Endodermal cell (in vitro differentiated cells): ENCODE data around the gene MRPS15. TPM values are rescaled to one million over a fixed set of nuclear protein-coding genes. Genes with fewer than 3 reads are reported as not detected.
A peak's percentile ranks its signal among the peaks of the same experiment; 100 is the strongest.

Source experiments
- DNase-seq: peaks from one replicate; pipeline ENCODE4 v3.0.0-alpha.2; 2017
- H3K27ac ChIP-seq: 2 replicates; pipeline ENCODE4 v1.5.1; 2013; ENCODE audit warnings: mild to moderate bottlenecking, low read depth, low read length, moderate library complexity
- H3K27me3 ChIP-seq: 2 replicates; pipeline ENCODE4 v1.6.1; 2013; ENCODE audit warnings: mild to moderate bottlenecking, low read length, moderate library complexity; ENCODE audit not compliant: insufficient read depth, control insufficient read depth, poor library complexity, severe bottlenecking
- H3K36me3 ChIP-seq: 2 replicates; pipeline ENCODE4 v1.7.0; 2013; ENCODE audit warnings: mild to moderate bottlenecking, low read length, moderate library complexity; ENCODE audit not compliant: control insufficient read depth, insufficient read depth
- H3K4me1 ChIP-seq: one replicate; pipeline ENCODE4 v1.7.0; 2013; ENCODE audit warnings: low read length; ENCODE audit not compliant: control insufficient read depth, insufficient read depth
- H3K4me3 ChIP-seq: 2 replicates; pipeline ENCODE4 v1.5.1; 2013; ENCODE audit warnings: mild to moderate bottlenecking, low read length, moderate library complexity
- H3K9ac ChIP-seq: 2 replicates; pipeline ENCODE4 v1.6.1; 2013; ENCODE audit warnings: mild to moderate bottlenecking, low read length, moderate library complexity; ENCODE audit not compliant: poor library complexity, severe bottlenecking; ENCODE audit errors: extremely low read depth
- H3K9me3 ChIP-seq: 2 replicates; pipeline ENCODE4 v1.6.1; 2013; ENCODE audit warnings: mild to moderate bottlenecking, low read length, moderate library complexity; ENCODE audit not compliant: control insufficient read depth
- H3K27ac Mint-ChIP-seq: 2 replicates; pipeline ENCODE4 v1.8.0; 2020; ENCODE audit warnings: mixed read lengths
- H3K27me3 Mint-ChIP-seq: 2 replicates; pipeline ENCODE4 v1.8.0; 2021; ENCODE audit warnings: mild to moderate bottlenecking, mixed read lengths; ENCODE audit not compliant: insufficient read depth
- H3K36me3 Mint-ChIP-seq: 2 replicates; pipeline ENCODE4 v1.8.0; 2020; ENCODE audit warnings: low read depth, mixed read lengths
- H3K4me1 Mint-ChIP-seq: 2 replicates; pipeline ENCODE4 v1.8.0; 2020; ENCODE audit warnings: mixed read lengths
- H3K4me3 Mint-ChIP-seq: 2 replicates; pipeline ENCODE4 v1.8.0; 2020; ENCODE audit warnings: mild to moderate bottlenecking, moderate library complexity, mixed read lengths
- H3K9me3 Mint-ChIP-seq: 2 replicates; pipeline ENCODE4 v1.8.0; 2020; ENCODE audit warnings: mild to moderate bottlenecking, mixed read lengths
- WGBS, 2 experiments: methylation state at CpG; one replicate each; pipeline versions ENCODE4 v1.1.5 to v1.1.7; 2013; ENCODE audit warnings: missing lambda C conversion rate in 2 of 2, mixed read lengths in 1 of 2; ENCODE audit not compliant: insufficient coverage in 1 of 2, insufficient read length in 1 of 2; 5-methylcytosine and 5-hydroxymethylcytosine counted together
- total RNA-seq, 2 donors: library from RNA; stranded (reverse); fragmentation: NEBNext Ultra II Directional in 1 of 2; extraction: Animal tissue kit (Norgen Biotek cat#: 25700) in 1 of 2; gene quantifications; 2 replicates in 1 of 2; 3 replicates in 1 of 2; pipeline ENCODE4 v1.2.1, GENCODE V29; 2021
- TF ChIP-seq, protein P1 (sequence below): fragments of 200-600 bp; sonication (generic); conservative IDR thresholded peaks from 2 replicates; pipeline ENCODE4 v1.5.0; 2021; ENCODE audit warnings: antibody characterized with exemption, mild to moderate bottlenecking

MRPS15 gene
- total RNA-seq, 2 donors from 2014 or later: 107 to 111 TPM

DNA sequence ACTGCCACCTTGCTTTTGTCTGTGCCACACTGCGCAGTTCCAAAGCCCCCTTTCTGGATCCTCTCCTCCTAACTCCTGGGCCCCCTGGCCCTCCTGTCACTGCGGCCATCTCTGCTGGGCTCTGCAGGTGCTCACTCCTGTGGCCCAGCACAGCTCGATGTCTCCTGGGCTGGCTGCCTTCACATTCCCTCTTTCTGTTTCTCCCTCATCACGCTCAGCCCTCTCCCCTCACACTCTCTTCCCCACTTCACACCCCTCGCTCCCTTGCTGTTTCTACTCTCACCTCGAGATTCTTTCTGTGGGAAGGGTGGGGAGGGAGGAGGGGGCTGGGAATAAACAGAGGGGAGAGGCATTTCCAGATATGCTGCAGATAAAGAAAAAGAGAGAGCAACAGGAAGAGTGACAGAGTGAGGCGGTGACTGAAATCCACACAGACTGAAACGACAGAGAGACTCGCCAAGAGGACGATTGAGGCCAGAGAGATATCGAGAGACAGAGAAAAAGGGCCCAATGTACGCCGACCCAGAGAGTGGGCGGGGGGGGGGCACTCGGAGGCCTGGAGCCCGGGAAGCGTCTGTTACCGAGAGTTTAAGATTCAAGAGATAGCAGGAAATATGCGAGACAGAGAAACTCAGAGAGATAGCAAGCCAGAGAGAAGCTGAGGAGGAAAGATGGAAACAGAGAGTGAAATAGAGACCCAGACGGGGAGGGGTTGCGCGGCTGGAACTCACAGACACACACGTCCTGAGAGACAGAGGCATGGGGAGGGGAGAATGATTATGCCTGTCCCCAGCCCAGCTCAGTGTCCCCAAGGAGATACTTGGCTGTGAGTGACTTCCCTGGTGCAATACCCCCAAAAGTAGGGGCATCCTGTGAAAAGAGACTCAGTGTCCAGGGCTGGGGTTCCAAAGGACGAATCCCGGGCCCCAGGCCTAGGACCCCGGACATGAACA, 17.9 kb upstream of the MRPS15 start:
- TF ChIP-seq, protein P1, sequence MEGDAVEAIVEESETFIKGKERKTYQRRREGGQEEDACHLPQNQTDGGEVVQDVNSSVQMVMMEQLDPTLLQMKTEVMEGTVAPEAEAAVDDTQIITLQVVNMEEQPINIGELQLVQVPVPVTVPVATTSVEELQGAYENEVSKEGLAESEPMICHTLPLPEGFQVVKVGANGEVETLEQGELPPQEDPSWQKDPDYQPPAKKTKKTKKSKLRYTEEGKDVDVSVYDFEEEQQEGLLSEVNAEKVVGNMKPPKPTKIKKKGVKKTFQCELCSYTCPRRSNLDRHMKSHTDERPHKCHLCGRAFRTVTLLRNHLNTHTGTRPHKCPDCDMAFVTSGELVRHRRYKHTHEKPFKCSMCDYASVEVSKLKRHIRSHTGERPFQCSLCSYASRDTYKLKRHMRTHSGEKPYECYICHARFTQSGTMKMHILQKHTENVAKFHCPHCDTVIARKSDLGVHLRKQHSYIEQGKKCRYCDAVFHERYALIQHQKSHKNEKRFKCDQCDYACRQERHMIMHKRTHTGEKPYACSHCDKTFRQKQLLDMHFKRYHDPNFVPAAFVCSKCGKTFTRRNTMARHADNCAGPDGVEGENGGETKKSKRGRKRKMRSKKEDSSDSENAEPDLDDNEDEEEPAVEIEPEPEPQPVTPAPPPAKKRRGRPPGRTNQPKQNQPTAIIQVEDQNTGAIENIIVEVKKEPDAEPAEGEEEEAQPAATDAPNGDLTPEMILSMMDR: no peak
- no peak overlapping the region for H3K9ac ChIP-seq
- H3K27ac ChIP-seq: no peak overlapping the region
- no peaks in the 10 kb centered on the region for H3K27me3 ChIP-seq
- Mint-ChIP-seq H3K27ac (peak overlapping the region; percentile 10), H3K9me3 (peaks cover 5% of the 10 kb centered on the region), H3K36me3 (no peaks in the 10 kb centered on the region), H3K27me3 (peaks cover 16% of the 10 kb centered on the region), H3K4me1 (peaks cover 16% of the 10 kb centered on the region), H3K4me3 (peak overlapping the region; percentile 18)
- peaks cover 11% of the 10 kb centered on the region for H3K4me1 ChIP-seq
- no peaks in the 10 kb centered on the region for H3K9me3 ChIP-seq
- no peaks in the 10 kb centered on the region for H3K36me3 ChIP-seq
- H3K4me3 ChIP-seq: no peak overlapping the region
- WGBS, 2 experiments: 54 to 61% methylated on average over 18 to 25 of the region's 26 CpGs
- DNase-seq: peak; percentile 79

DNA sequence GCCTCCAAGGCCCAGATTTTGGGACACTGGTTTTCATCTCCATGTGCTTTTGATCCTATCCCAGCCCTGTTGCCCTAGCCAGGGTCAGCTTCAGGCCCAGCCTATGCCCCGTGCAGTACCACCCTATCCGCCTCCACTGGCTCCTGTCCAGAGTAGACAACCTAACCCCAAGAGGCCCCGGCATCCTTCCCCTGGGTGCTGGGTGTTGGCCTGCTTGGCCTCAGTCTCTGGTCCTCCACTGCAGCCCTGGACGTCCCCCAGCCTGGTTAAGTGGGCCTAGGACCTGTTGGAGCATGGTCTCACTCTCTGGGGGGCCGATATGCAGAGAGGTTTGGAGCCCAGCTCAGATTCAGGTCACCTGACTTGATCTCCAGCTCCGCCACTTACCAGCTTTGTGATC, 16.9 kb upstream of the MRPS15 start:
- H3K4me3 ChIP-seq: no peak overlapping the region
- H3K4me1 ChIP-seq: peaks cover 11% of the 10 kb centered on the region
- peaks cover 5% of the 10 kb centered on the region for H3K9me3 Mint-ChIP-seq
- WGBS, 2 experiments: 94 to 97% methylated on average over 3 to 6 of the region's 6 CpGs
- H3K4me1 Mint-ChIP-seq: peaks cover 16% of the 10 kb centered on the region
- no peak overlapping the region for H3K9ac ChIP-seq
- TF ChIP-seq, protein P1: no peak
- no peaks in the 10 kb centered on the region for H3K36me3 Mint-ChIP-seq
- no peak overlapping the region for H3K27ac Mint-ChIP-seq
- H3K36me3 ChIP-seq: no peaks in the 10 kb centered on the region
- DNase-seq: peak; percentile 38
- H3K27ac ChIP-seq: no peak overlapping the region
- no peaks in the 10 kb centered on the region for H3K27me3 ChIP-seq
- H3K9me3 ChIP-seq: no peaks in the 10 kb centered on the region
- H3K4me3 Mint-ChIP-seq: no peak overlapping the region
- H3K27me3 Mint-ChIP-seq: peaks cover 16% of the 10 kb centered on the region

DNA sequence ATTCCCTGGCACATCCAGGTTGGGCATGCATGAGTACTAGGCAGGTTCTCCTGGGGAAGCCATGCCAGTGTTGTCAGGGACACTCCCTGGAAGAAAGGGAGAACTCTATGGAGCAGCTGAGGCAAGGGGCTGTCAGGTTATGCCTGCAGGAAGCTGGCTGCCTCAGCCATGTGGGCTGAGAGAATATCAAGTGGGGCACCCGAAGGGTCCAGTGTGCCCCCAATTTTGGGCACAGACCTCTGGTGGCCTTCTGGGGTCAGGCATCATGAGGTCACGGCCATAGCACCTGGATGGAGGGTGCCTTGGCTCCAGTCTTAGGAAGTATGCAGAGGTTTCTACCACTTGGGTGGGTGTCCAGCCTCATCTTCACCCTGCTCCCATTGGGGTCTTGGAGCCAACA, 16.0 kb upstream of the MRPS15 start:
- no peak overlapping the region for H3K4me3 Mint-ChIP-seq
- H3K36me3 ChIP-seq: no peaks in the 10 kb centered on the region
- WGBS, 2 experiments: 91 to 100% methylated on average over 1 to 2 of the region's 2 CpGs
- no peak overlapping the region for H3K27ac Mint-ChIP-seq
- H3K9me3 Mint-ChIP-seq: no peaks in the 10 kb centered on the region
- no peaks in the 10 kb centered on the region for H3K27me3 ChIP-seq
- DNase-seq: peak; percentile 32
- peaks cover 16% of the 10 kb centered on the region for H3K4me1 Mint-ChIP-seq
- TF ChIP-seq, protein P1: no peak
- no peak overlapping the region for H3K4me3 ChIP-seq
- H3K9me3 ChIP-seq: no peaks in the 10 kb centered on the region
- no peak overlapping the region for H3K9ac ChIP-seq
- peaks cover 11% of the 10 kb centered on the region for H3K4me1 ChIP-seq
- H3K36me3 Mint-ChIP-seq: no peaks in the 10 kb centered on the region
- H3K27ac ChIP-seq: no peak overlapping the region
- H3K27me3 Mint-ChIP-seq: peaks cover 14% of the 10 kb centered on the region
